Panc1 (cell line): Measurements from ENCODE around the gene WDFY1. TPM values are rescaled to one million over a fixed set of nuclear protein-coding genes. Genes with fewer than 3 reads are reported as not detected.

ENCODE experiments used
- ATAC-seq: fragments of 200-7000 bp; cut with Tn5 transposase; 2 replicates; pipeline ENCODE4 v1.9.1; 2020; ENCODE audit warnings: mild to moderate bottlenecking, moderate library complexity
- BruUV-seq: library from RNA; stranded (reverse); fragments of 400-500 nt; replicated peaks from 2 replicates; lab custom pipeline; 2021; lab: Mats Ljungman, UMichigan
- CTCF ChIA-PET: fragments of 300-600 bp; sonication (Branson Sonifier 250); formaldehyde crosslinking; loops from one replicate; lab custom pipeline; 2022; ENCODE audit warnings: antibody characterized with exemption; lab: Charles Lee
- POLR2A ChIA-PET: fragments of 300-600 bp; sonication (Branson Sonifier 250); formaldehyde crosslinking; loops from one replicate; lab custom pipeline; 2022; ENCODE audit warnings: antibody characterized with exemption; lab: Charles Lee
- DNase-seq: peaks from one replicate; pipeline ENCODE4 v3.0.0-alpha.2; 2010; ENCODE audit warnings: low read depth, low spot score
- H3K27ac ChIP-seq: 2 replicates; pipeline ENCODE4 v1.5.1; 2011; ENCODE audit warnings: mild to moderate bottlenecking, low read length, inconsistent platforms
- H3K27me3 ChIP-seq: fragments of 200-500 bp; sonication (Bioruptor generic); 2 replicates; pipeline ENCODE4 v1.6.0; 2014; ENCODE audit warnings: low read length, inconsistent platforms; ENCODE audit not compliant: control insufficient read depth, insufficient read depth
- H3K36me3 ChIP-seq: fragments of 200-500 bp; sonication (Bioruptor generic); 2 replicates; pipeline ENCODE4 v1.5.1; 2014; ENCODE audit warnings: inconsistent platforms, mild to moderate bottlenecking, low read length, moderate library complexity; ENCODE audit not compliant: control insufficient read depth, insufficient read depth
- H3K4me1 ChIP-seq: 2 replicates; pipeline ENCODE4 v1.5.1; 2011; ENCODE audit warnings: inconsistent platforms, mild to moderate bottlenecking, low read length, moderate library complexity; ENCODE audit not compliant: control insufficient read depth, insufficient read depth
- H3K4me3 ChIP-seq, 2 experiments: 2 replicates each; pipeline ENCODE4 v1.5.1; 2011 to 2012; ENCODE audit warnings: low read depth in 2 of 2, low read length in 2 of 2, mild to moderate bottlenecking in 2 of 2, inconsistent platforms in 1 of 2, moderate library complexity in 1 of 2
- H3K9me3 ChIP-seq: fragments of 200-500 bp; sonication (Bioruptor generic); 2 replicates; pipeline ENCODE4 v1.5.1; 2014; ENCODE audit warnings: low read depth, mild to moderate bottlenecking, inconsistent platforms, low read length, moderate library complexity; ENCODE audit not compliant: control insufficient read depth, insufficient read depth
- POLR2AphosphoS5 ChIP-seq: IDR thresholded peaks from 2 replicates; pipeline ENCODE4 v1.6.1; 2012; ENCODE audit warnings: mild to moderate bottlenecking, low read depth, low read length, moderate library complexity
- SIN3A ChIP-seq: IDR thresholded peaks from 2 replicates; pipeline ENCODE4 v1.6.1; 2012; ENCODE audit warnings: low read depth, mild to moderate bottlenecking, low read length, moderate library complexity, borderline replicate concordance; ENCODE audit not compliant: insufficient read depth
- TCF7L2 ChIP-seq: IDR thresholded peaks from 2 replicates; pipeline ENCODE4 v1.6.1; 2011; ENCODE audit warnings: mild to moderate bottlenecking, low read depth, low read length, inconsistent platforms
- in situ Hi-C: cut with HindIII; loops from 2 replicates; pipeline ENCODE4 v1.10.0; 2016; ENCODE audit warnings: low sequenced_read_pairs, low pct_unique_long_range_greater_than_20kb
- intact Hi-C: fragments of 100-400 bp; cut with micrococcal nuclease; formaldehyde crosslinking; loops from one replicate; pipeline ENCODE4 v1.10.0; 2022; ENCODE audit not compliant: unreplicated experiment
- total RNA-seq: library from RNA; stranded (reverse); gene quantifications from one replicate; pipeline ENCODE4 v1.2.1, GENCODE V29; 2021; ENCODE audit not compliant: unreplicated experiment
- TF ChIP-seq, protein P1 (sequence below), 2 experiments: IDR thresholded peaks; 2 replicates each; pipeline ENCODE4 v1.6.1; 2011 to 2012; ENCODE audit warnings: low read depth in 2 of 2, control low read depth in 1 of 2, low read length in 1 of 2, mild to moderate bottlenecking in 1 of 2, moderate library complexity in 1 of 2; ENCODE audit not compliant: insufficient read depth in 1 of 2
- TF ChIP-seq, protein P2 (sequence below): fragments of 450-650 bp; IDR thresholded peaks from 2 replicates; pipeline ENCODE4 v1.5.1; 2017; ENCODE audit warnings: mild to moderate bottlenecking

WDFY1 gene
- total RNA-seq, 1 experiment from 2014 or later = 48.5 TPM

DNA sequence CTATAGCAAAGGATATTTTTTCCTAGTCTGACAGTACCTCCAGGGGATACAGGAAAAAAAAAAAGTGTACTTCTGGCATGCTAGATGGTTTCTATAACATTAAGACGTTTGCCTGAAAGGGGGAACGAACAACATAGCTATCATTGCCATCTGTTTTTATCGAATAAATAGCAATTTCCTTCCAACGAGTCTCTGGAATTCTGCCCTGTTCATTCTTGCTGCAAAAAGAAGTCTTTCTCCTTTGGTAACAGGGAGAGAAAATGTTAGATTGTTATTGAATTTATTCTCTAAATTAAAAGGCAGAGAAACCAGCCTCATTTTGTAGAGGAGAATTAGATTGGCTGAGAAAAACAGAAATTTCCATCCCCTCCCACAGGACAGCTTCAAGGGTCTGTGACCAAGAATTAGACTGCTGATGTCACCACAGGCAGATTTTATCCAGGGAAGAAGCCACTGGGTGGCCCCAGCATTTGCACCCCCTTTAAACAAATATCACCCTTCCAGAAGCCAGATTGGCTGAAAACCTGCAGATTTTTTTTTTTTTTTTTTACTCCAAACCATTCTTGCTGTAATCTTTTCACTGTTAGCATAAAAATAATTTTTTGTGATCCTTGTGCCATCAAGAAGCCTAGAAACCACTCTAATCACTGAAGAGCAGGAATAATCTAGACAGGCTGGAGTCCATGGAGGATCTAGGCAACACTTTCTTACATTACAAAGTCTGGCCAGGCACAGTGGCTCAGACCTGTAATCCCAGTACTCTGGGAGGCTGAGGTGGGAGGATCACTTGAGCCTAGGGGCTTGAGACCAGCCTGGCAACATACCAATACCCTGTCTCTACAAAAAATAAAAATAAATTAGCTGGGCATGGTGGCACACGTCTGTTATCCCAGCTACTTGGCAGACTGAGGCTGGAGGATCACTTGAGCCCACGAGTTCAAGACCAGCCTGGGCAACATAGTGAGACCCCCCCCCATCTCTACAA, 12.0 kb downstream of the WDFY1 start:
- no peak overlapping the region for H3K27ac ChIP-seq
- H3K4me3 ChIP-seq = no peak overlapping the region
- TF ChIP-seq POLR2AphosphoS5 (no peak), TCF7L2 (no peak), SIN3A (no peak)
- TF ChIP-seq, protein P1, sequence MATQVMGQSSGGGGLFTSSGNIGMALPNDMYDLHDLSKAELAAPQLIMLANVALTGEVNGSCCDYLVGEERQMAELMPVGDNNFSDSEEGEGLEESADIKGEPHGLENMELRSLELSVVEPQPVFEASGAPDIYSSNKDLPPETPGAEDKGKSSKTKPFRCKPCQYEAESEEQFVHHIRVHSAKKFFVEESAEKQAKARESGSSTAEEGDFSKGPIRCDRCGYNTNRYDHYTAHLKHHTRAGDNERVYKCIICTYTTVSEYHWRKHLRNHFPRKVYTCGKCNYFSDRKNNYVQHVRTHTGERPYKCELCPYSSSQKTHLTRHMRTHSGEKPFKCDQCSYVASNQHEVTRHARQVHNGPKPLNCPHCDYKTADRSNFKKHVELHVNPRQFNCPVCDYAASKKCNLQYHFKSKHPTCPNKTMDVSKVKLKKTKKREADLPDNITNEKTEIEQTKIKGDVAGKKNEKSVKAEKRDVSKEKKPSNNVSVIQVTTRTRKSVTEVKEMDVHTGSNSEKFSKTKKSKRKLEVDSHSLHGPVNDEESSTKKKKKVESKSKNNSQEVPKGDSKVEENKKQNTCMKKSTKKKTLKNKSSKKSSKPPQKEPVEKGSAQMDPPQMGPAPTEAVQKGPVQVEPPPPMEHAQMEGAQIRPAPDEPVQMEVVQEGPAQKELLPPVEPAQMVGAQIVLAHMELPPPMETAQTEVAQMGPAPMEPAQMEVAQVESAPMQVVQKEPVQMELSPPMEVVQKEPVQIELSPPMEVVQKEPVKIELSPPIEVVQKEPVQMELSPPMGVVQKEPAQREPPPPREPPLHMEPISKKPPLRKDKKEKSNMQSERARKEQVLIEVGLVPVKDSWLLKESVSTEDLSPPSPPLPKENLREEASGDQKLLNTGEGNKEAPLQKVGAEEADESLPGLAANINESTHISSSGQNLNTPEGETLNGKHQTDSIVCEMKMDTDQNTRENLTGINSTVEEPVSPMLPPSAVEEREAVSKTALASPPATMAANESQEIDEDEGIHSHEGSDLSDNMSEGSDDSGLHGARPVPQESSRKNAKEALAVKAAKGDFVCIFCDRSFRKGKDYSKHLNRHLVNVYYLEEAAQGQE (IDR thresholded peaks at IDR 0.05; ENCODE audit: insufficient read depth in 1 of 2, low read depth in 2 of 2, low read length in 1 of 2) = no peak
- TF ChIP-seq, protein P2, sequence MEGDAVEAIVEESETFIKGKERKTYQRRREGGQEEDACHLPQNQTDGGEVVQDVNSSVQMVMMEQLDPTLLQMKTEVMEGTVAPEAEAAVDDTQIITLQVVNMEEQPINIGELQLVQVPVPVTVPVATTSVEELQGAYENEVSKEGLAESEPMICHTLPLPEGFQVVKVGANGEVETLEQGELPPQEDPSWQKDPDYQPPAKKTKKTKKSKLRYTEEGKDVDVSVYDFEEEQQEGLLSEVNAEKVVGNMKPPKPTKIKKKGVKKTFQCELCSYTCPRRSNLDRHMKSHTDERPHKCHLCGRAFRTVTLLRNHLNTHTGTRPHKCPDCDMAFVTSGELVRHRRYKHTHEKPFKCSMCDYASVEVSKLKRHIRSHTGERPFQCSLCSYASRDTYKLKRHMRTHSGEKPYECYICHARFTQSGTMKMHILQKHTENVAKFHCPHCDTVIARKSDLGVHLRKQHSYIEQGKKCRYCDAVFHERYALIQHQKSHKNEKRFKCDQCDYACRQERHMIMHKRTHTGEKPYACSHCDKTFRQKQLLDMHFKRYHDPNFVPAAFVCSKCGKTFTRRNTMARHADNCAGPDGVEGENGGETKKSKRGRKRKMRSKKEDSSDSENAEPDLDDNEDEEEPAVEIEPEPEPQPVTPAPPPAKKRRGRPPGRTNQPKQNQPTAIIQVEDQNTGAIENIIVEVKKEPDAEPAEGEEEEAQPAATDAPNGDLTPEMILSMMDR = no peak
- H3K27me3 ChIP-seq = no peaks in the 10 kb centered on the region
- H3K9me3 ChIP-seq = no peaks in the 10 kb centered on the region
- ATAC-seq (no peak), DNase-seq (no peak)
- intact Hi-C loops = no loop called here
- in situ Hi-C loops = no loop called here
- no peaks in the 10 kb centered on the region for H3K36me3 ChIP-seq
- POLR2A ChIA-PET = interaction anchor here (0.6 kb wide), 2 partner anchors 8 to 34 kb away, joined by 6 to 8 read pairs; no protein-coding TSS in a partner anchor
- CTCF ChIA-PET = no interaction called here
- no TSS peak for BruUV-seq
- peaks cover 7% of the 10 kb centered on the region for H3K4me1 ChIP-seq

DNA sequence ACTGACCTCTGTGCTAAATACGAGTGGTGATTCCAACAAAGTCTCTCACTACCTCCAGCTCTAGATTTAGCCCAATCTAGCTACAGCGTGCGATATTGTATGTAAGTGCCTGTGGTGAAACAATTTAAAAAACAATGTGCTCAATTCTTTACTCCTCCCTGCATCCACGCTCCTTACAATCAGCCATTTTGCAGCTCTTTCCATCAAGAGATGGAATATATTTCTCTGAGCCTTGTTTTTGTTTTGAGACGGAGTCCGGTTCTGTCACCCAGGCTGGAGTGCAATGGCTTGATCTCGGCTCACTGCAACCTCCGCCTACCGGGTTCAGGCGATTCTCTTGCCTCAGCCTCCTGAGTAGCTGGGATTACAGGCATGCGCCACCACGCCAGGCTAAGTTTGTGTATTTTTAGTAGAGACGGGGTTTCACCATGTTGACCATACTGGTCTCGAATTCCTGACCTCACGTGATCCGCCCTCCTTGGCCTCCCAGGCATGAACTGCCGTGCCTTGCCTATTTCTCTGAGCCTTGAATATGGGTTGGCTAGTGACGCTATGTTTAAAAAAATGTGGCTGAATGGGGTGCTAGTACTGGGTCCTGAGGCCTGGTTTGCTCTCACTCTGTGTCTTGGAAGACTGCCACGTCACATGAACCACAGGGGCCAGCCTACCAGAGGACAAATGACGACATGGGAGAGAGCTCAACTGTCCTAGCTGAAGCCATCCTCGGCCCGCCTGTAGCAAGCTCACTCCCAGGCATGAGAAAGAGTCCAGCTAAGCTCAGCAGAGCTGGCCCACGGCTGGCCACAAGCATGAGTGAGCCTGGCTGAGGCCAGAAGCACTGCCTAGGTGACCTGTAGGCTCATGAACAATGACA, 14.8 kb downstream of the WDFY1 start:
- Histone ChIP-seq H3K4me1 (peaks cover 3% of the 10 kb centered on the region; the same call in 1 of the 2 replicates), H3K27ac (no peak overlapping the region), H3K9me3 (peaks cover 5% of the 10 kb centered on the region; the same call in 1 of the 2 replicates), H3K27me3 (no peaks in the 10 kb centered on the region), H3K4me3 (no peak overlapping the region), H3K36me3 (no peaks in the 10 kb centered on the region)
- ChIA-PET CTCF (no interaction called here), POLR2A (no interaction called here)
- DNase-seq = no peak
- intact Hi-C loops = no loop called here
- no TSS peak for BruUV-seq
- ATAC-seq = peak; percentile 57; the same call in 1 of the 2 replicates
- in situ Hi-C loops = no loop called here
- TF ChIP-seq POLR2AphosphoS5 (no peak), TCF7L2 (no peak), SIN3A (no peak)
- TF ChIP-seq, protein P1 (IDR thresholded peaks at IDR 0.05; ENCODE audit: insufficient read depth in 1 of 2, low read depth in 2 of 2, low read length in 1 of 2) = no peak
- TF ChIP-seq, protein P2 = no peak
